ENCODE measurements around the gene FN3K. TPM values are rescaled to one million over a fixed set of nuclear protein-coding genes. Genes with fewer than 3 reads are reported as not detected.

The FN3K gene
- total and polyA plus RNA-seq, 2 of the 8 experiments (the other 6 are each of a cell fraction or from before 2014, with no cell fraction given): 0.88 to 14.2 TPM

GRCh38 chr17:82794781-82795482, 59.5 kb downstream of the FN3K start:
- no peak overlapping the region for H3K18ac ChIP-seq (ENCODE audit: extremely low read depth, low read length)
- ChIA-PET CTCF (ENCODE audit: partially characterized antibody) (interaction anchor here (1.1 to 2.1 kb wide), 3 partner anchors 11 to 41 kb away, joined by 3 to 10 read pairs (median 3); no protein-coding TSS in a partner anchor), POLR2A (ENCODE audit: partially characterized antibody) (no interaction called here)
- no peak overlapping the region for H2AK5ac ChIP-seq (ENCODE audit: low read depth, low read length)
- no peak overlapping the region for H3K27ac ChIP-seq (ENCODE audit: low read depth, low read length)
- H3K4me2 ChIP-seq (ENCODE audit: insufficient read depth in 1 of 2, low read depth in 2 of 2, low read length in 2 of 2): no peak overlapping the region
- no peak overlapping the region for H3K4me3 ChIP-seq (ENCODE audit: extremely low read depth in 1 of 4, insufficient read depth in 2 of 4, low read depth in 3 of 4, low read length in 4 of 4)
- no peak overlapping the region for H4K5ac ChIP-seq (ENCODE audit: insufficient read length, low read depth, low read length)
- no peak overlapping the region for H3K14ac ChIP-seq (ENCODE audit: insufficient read length)
- no peak overlapping the region for H2BK20ac ChIP-seq (ENCODE audit: low read length)
- peaks cover 0 to 21% (median 9%) of the 10 kb centered on the region in 4 experiments; a peak in 6 of 8 replicates for H3K36me3 ChIP-seq (ENCODE audit: control insufficient read depth in 2 of 4, insufficient read depth in 4 of 4, low read length in 3 of 4)
- no peak overlapping the region for H2BK12ac ChIP-seq (ENCODE audit: low read depth, low read length)
- H3K23ac ChIP-seq (ENCODE audit: insufficient read length): no peak overlapping the region
- 96% methylated on average over 14 of the region's 18 CpGs; no CpG with 5 or more reads in 1 of the 2 experiments for WGBS, 2 experiments (ENCODE audit: extremely low coverage in 1 of 2, insufficient coverage in 1 of 2, insufficient read length in 1 of 2, insufficient replicate concordance in 2 of 2, low coverage in 1 of 2, low lambda C conversion rate in 2 of 2, missing lambda C conversion rate in 1 of 2)
- no peak overlapping the region for H2BK5ac ChIP-seq (ENCODE audit: low read depth, low read length)
- H3K4ac ChIP-seq (replicated peaks; ENCODE audit: insufficient read length, low read depth, low read length): no peak overlapping the region
- H3K56ac ChIP-seq (replicated peaks; ENCODE audit: insufficient read length, low read depth, low read length): no peak overlapping the region
- FAIRE-seq (no peak), DNase-seq (ENCODE audit: low read depth in 1 of 2, low spot score in 2 of 2) (no peak)
- H3K27me3 ChIP-seq (replicated peaks in 1 of 4; ENCODE audit: control insufficient read depth in 3 of 4, extremely low read depth in 1 of 4, insufficient read depth in 3 of 4, low read length in 3 of 4): no peaks in the 10 kb centered on the region
- H4K20me1 ChIP-seq (replicated peaks in 1 of 2; ENCODE audit: control insufficient read depth in 1 of 2, insufficient read depth in 2 of 2, low read length in 2 of 2): peaks cover 7 to 12% of the 10 kb centered on the region in 2 experiments
- no peak overlapping the region for H2AFZ ChIP-seq (ENCODE audit: low read length)
- peaks cover 0 to 29% of the 10 kb centered on the region in 2 experiments; a peak in 2 of 4 replicates for H3K79me2 ChIP-seq (ENCODE audit: control insufficient read depth in 1 of 2, insufficient read depth in 2 of 2, low read length in 2 of 2)
- H3K79me1 ChIP-seq (ENCODE audit: low read depth, low read length): peaks cover 19% of the 10 kb centered on the region
- peaks cover 0 to under 1% of the 10 kb centered on the region in 2 experiments; a peak in 1 of 4 replicates for H3K9me3 ChIP-seq (ENCODE audit: insufficient read depth in 2 of 2, low read depth in 1 of 2, low read length in 1 of 2)
- no peak overlapping the region for H2BK15ac ChIP-seq (ENCODE audit: low read length)
- no peak overlapping the region for H4K8ac ChIP-seq (ENCODE audit: extremely low read depth, insufficient read depth, low read length)
- H3K9ac ChIP-seq (replicated peaks in 1 of 4; ENCODE audit: extremely low read depth in 1 of 4, low read depth in 3 of 4, low read length in 3 of 4): no peak overlapping the region
- H3K23me2 ChIP-seq (ENCODE audit: low read depth, low read length): 0 out of 2 replicates have a peak, but pooled peaks cover under 1% of the 10 kb centered on the region
- no peaks in the 10 kb centered on the region for H3K4me1 ChIP-seq (replicated peaks in 1 of 4; ENCODE audit: control insufficient read depth in 3 of 4, insufficient read depth in 4 of 4, low read length in 3 of 4)
- no peak overlapping the region for H2BK120ac ChIP-seq (replicated peaks; ENCODE audit: low read depth, low read length)
- H4K91ac ChIP-seq (replicated peaks; ENCODE audit: insufficient read length, low read length): no peak overlapping the region
- TF ChIP-seq SUZ12 (IDR thresholded peaks at IDR 0.05; ENCODE audit: low read length): no peak
- no peak for TF ChIP-seq KDM5A (IDR thresholded peaks at IDR 0.05; ENCODE audit: low read length)
- no peak for TF ChIP-seq EP300 (IDR thresholded peaks at IDR 0.05; ENCODE audit: borderline replicate concordance in 1 of 2, low read depth in 2 of 2, low read length in 2 of 2)

All from H1 (cell line).